Renal cortical epithelial cell (primary cell): ENCODE data around the gene OTUD5. TPM values are rescaled to one million over a fixed set of nuclear protein-coding genes. Genes with fewer than 3 reads are reported as not detected.
A peak's percentile ranks its signal among the peaks of the same experiment; 100 is the strongest.

ENCODE experiments used
- DNase-seq: peaks from one replicate; pipeline ENCODE4 v3.0.0-alpha.2; 2011; ENCODE audit warnings: low read depth
- total RNA-seq: library from RNA; depleted of rRNA; stranded (reverse); fragments of >200 nt; gene quantifications from 2 replicates; pipeline ENCODE4 v1.2.3, GENCODE V29; 2014

Gene OTUD5
- total RNA-seq, 1 donor from 2014 or later, result 61.6 TPM

GRCh38 chrX:48911412-48912182, 45.8 kb downstream of the OTUD5 start, which contains the start of gene SLC35A2:
Gene SLC35A2 (minus strand): TSS chrX:48911646. CDS start chrX:48911636, 10 bp downstream.
- DNase-seq, result peak; percentile 77

DNA sequence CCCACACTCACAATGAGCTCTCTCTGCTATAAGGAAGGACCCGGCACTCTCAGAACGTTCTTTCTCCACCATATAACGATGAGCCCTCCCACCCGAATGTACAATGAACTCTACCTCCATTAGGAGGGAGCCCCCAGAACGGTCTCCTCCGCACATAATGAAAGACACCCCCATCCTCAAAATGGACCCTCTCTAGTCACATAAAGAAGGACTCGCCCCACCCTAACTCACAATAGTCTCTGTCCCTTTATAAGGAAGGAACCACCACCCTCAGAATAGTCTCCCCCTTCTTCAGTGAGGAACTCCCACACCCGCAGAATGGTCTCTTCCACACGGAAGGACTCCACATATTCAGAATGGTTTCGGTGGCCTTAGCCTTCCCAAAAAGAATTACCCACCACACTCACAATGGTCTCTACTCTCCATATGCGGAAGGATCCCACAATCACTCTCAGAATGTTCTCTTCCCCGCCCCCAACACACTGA, 46.4 kb downstream of the OTUD5 start:
- DNase-seq, result no peak

DNA sequence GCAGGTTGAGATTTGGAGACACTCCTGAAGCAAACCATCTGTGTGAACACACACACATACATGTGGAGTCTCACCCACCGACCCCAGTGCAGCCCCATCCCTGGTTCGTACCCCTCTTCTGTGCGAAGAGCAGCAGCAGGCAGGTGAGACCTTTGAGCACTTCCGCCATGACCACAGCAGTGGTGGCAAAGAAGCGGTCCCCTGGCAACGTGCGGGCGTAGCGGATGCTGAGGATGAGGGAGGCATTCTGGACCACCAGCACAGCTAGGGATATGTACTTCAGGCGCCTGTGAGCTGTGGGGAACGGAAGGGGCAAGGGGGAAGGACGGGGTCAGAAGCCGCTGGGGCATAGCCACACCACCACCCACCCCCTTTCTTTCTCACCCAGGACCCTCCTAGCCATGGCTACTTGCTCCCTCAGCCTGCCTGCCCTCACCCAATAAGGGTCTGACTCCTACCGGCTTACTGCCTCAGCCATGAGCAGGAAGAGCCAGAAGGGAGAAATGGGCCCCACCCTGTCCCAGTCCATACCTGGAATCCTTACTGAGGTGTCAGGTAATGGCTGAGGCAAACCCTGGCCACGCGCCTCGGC, 47.6 kb downstream of the OTUD5 start:
- DNase-seq, result no peak

DNA sequence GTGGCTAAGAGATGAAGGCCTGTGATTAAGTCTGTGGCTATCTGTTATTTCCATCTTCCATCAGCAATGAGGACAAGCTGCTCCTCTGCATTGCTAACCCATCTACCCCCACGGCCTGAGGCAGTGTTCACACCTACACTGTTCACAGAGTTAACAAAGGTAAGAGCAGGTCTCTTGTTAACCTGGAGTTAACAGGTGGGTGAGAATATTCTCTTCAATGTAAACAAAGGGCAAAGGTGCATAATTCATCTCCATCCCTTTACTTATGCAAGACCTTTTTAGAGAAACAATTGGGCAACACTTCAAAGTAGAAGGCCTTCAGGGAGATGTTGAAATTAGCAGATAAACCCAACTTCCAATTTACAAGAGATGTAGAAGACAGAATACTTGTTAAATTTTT, 48.8 kb downstream of the OTUD5 start:
- no peak for DNase-seq

DNA sequence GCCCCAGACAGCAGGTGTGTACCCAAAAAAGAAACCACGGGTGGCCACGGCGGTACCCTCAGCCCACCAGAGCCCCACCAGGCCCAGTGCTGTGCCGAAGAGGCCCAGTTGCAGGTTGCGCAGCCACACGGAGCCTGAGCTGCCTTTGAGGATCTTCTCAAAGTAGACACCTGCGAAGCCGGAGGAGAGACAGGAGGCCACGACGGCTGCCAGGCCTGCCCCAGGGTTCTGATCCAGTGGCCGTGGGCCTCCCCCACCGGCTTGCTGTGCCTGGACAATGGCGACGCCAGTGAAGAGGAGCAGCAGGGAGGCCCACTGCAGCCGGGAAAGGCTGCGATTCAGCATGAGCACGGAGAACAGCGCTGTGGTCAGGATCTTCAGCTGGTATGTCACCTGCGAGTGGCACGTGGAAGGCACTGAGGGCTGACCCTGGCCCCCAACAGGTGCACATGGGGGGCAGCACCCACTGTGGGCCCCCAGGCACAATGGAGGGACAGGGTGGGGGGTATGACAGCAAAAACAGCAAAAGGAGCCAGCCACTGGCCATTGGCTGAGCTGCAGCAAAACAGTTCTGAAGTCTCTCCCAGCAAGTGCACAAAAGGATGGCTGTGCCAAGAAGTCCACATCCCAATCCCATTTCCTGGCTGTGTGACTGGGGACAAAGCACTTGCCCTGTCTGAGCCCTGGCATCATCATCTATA, 52.2 kb downstream of the OTUD5 start:
- DNase-seq, result no peak

GRCh38 chrX:48904626-48905025, 52.8 kb downstream of the OTUD5 start:
- no peak for DNase-seq

- DNase-seq, result no peak
Measured at GRCh38 chrX:48904180-48904579, 53.2 kb downstream of the OTUD5 start.

DNA sequence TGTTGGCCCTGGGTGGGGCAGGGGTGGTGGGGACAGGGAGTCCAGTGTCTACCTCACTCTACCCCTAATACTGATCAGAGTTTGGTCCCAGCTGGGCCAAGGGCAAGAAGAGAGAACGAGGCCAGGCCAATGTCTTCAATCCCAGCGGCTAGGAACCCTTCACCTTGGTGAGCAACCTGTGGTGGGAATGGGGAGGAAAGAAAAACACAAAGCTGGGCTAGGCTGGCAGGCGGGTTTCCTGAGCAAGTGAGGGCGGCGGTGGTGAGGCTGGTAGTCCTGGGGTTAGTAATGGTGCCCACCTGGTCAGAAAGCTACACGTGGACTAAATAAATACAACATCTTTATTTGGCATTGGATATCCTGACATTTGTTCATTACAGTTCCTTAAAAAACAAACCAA, 54.1 kb downstream of the OTUD5 start:
- no peak for DNase-seq

DNA sequence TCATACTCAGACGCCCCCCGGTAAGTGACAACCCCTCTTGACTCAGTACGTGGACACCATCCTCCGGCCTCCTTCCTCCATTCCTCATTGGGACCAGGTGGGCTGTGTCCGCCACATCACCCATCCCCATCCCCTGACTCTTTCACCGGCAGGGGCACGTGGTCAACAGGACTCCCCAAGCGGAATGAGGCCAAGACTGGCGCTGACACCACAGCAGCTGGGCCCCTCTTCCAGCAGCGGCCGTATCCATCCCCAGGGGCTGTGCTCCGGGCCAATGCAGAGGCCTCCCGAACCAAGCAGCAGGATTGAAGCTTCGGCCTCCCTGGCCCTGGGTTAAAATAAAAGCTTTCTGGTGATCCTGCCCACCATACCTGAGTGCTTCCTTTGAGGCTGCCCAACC, 54.6 kb downstream of the OTUD5 start:
- DNase-seq, result no peak

- DNase-seq, result no peak
Measured at GRCh38 chrX:48902135-48902534, 55.3 kb downstream of the OTUD5 start.

DNA sequence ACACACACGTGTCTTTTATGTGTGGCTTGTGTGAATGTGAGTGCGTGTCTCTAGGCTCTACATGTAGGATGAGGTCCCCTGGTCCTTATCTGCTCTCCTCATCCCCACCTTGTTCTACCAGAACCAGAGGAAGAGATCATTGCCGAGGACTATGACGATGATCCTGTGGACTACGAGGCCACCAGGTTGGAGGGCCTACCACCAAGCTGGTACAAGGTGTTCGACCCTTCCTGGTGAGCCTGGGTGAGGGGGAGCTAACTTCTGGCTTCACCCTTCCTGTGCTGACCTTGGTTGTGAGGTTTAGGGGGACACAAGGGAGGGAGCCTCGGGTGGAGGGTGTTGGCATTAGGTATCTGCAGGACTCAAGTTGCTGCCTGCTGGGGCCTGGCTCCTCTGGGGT, 56.3 kb downstream of the OTUD5 start:
- DNase-seq, result no peak

- DNase-seq, result no peak
Measured at GRCh38 chrX:48899078-48899410, 58.4 kb downstream of the OTUD5 start.

DNA sequence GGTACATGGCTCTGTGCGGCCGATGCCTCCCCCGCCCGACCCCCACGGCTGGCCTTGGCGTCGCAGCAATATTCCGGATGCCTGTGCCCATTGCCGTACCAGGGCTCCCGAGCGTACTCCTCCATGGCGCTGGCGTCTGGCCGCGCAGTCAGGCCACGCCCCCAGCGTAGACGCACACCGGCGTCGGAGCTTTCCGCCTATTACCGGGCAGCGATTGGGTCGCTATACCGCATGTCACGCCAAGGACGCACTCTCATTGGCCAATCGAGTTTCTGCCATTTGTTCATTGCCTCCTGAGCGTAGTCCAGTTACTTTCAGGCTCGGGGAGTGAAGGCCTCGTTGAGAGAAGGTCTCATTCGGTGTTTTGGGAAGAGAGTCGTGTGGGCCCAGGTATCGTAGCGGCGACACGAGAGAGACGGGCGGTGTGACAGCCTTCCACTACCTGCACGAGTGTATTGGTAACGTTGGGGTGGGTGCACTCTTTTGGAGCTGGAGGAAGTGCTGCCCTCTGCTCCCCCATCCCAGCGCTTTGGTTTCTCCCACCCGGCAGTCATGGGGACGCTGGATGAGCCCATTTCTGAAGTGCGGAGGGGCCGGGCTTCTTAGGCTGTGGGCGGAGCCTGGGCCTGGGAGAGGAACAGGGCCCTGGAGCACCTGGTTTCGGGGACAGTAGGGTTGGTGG, 59.6 kb downstream of the OTUD5 start, which contains the start of the genes PQBP1 and TIMM17B:
Gene PQBP1 (plus strand): TSS at position 306 of the 682 bp plus-strand sequence. CDS start 580 bp downstream, outside the sequence.
Gene TIMM17B (minus strand): TSS at position 144 of the 682 bp plus-strand sequence. CDS start 19 bp downstream, at position 125.
- peak; percentile 93 for DNase-seq

GRCh38 chrX:48897157-48897624, 60.2 kb downstream of the OTUD5 start:
- peak; percentile 47 for DNase-seq

GRCh38 chrX:48896611-48897011, 60.8 kb downstream of the OTUD5 start:
- DNase-seq, result no peak

DNA sequence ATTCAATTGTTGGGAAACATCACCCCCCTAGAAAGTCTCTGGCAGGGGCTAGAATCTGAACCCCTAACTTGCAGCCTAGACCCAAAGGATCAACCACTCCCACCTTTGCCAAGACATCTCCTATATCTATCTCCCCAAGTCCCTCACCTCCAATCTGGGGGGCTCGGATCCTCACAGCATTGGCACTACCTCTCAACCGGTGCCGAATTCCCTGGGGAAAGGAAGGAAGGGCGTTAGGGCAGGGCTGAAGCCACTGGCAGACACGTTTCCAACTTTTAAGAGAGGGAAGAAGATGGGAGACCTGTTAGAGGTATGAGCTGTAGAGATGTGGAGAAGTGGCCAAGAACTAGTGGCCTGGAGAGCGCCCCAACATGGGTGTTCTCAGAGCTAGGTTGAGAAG, 62.5 kb downstream of the OTUD5 start:
- no peak for DNase-seq

- no peak for DNase-seq
Measured at GRCh38 chrX:48893556-48894348, 63.7 kb downstream of the OTUD5 start.

- DNase-seq, result no peak
Measured at GRCh38 chrX:48892896-48893295, 64.5 kb downstream of the OTUD5 start.

GRCh38 chrX:48891402-48892288, 65.8 kb downstream of the OTUD5 start:
- peak; percentile 76 for DNase-seq

DNA sequence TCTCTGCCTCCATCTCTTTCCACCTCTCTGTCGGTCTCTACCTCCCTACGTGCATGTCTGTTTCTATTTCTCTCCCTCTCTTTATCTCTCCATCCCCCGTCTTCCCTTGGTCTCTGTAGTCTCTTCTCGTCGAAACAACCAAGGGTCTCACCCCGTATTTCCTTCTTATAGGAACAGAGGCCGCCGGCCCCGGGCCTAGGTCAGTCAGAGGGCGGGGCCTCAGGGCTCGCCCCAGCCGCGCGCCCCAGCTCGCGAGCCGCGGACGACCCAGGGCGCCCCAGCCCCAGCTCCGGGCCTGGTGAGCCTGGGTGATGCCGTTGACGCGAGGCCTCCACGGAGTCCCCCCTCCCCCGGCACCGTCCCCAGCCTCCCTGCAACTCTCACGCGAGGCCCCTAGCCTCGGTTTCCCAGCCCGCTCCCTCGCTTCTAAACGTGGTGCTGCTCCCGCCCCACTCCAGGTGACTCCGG, 66.4 kb downstream of the OTUD5 start:
- no peak for DNase-seq
